ENCODE data around the gene AXIN1. TPM values are rescaled to one million over a fixed set of nuclear protein-coding genes. Genes with fewer than 3 reads are reported as not detected.
A peak's percentile ranks its signal among the peaks of the same experiment; 100 is the strongest.

AXIN1 gene
- polyA plus RNA-seq, 4 donors, result 24.5 to 33.6 (median 27.6) TPM

DNA sequence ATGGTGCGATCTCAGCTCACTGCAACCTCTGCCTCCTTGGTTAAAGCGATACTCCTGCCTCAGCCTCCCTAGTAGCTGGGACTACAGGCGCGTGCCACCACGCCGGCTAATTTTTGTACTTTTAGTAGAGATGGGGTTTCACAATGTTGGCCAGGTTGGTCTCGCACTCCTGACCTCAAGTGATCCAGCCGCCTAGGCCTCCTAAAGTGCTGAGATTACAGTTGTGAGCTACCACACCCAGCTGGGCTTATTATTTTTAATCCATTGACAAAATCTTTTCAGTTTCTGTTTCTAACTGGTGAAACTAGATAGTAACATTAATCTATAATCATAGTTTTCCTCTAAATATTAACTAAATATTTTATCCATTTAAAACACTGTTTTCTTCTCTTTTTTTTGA lies 112.0 kb downstream of the AXIN1 start:
- Histone ChIP-seq H3K27ac (ENCODE audit: low read depth in 1 of 3, low read length in 2 of 3) (peak overlapping the region in 1 of 3 donors; percentile 72), H3K36me3 (ENCODE audit: control insufficient read depth in 3 of 3, insufficient read depth in 2 of 3, low read depth in 1 of 3, low read length in 3 of 3) (peaks cover 0 to 20% (median 0%) of the 10 kb centered on the region in 3 donors), H3K27me3 (ENCODE audit: control insufficient read depth in 3 of 3, insufficient read depth in 3 of 3, low read length in 3 of 3) (no peaks in the 10 kb centered on the region), H3K9me3 (ENCODE audit: control insufficient read depth in 2 of 2, insufficient read depth in 1 of 2, low read depth in 1 of 2, low read length in 1 of 2) (no peaks in the 10 kb centered on the region), H3K4me3 (ENCODE audit: low read depth in 1 of 3, low read length in 3 of 3) (no peak overlapping the region), H3K4me1 (ENCODE audit: control insufficient read depth in 3 of 3, insufficient read depth in 2 of 3, low read depth in 1 of 3, low read length in 2 of 3) (peaks cover 0 to 11% (median 1%) of the 10 kb centered on the region in 3 donors)
- peak in 1 of 2 donors; percentile 63 for DNase-seq
- no peak for FAIRE-seq
- 62 to 75% (median 70%) methylated on average over 8 of the region's 8 CpGs for WGBS, 3 donors

DNA sequence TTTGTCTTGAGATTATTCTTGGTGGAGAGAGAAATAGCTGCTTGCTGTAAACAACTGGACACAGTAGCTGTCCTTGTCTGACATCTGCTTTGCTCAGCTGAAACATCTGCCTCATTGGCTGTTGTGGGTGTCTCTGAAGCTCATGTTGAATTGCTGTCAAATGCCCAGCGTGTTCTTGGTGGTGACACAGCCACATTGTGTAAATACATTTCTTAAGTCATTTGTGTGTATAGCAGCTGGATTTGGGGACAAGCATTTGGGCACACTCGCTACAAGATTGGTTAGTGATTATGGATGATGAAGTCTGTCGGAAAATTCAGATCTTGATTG lies 112.6 kb downstream of the AXIN1 start:
- Histone ChIP-seq H3K9me3 (ENCODE audit: control insufficient read depth in 2 of 2, insufficient read depth in 1 of 2, low read depth in 1 of 2, low read length in 1 of 2) (no peaks in the 10 kb centered on the region), H3K4me1 (ENCODE audit: control insufficient read depth in 3 of 3, insufficient read depth in 2 of 3, low read depth in 1 of 3, low read length in 2 of 3) (peaks cover 0 to 11% (median 1%) of the 10 kb centered on the region in 3 donors), H3K27ac (ENCODE audit: low read depth in 1 of 3, low read length in 2 of 3) (peak overlapping the region in 2 of 3 donors; percentile 43 to 72), H3K27me3 (ENCODE audit: control insufficient read depth in 3 of 3, insufficient read depth in 3 of 3, low read length in 3 of 3) (no peaks in the 10 kb centered on the region), H3K4me3 (ENCODE audit: low read depth in 1 of 3, low read length in 3 of 3) (no peak overlapping the region), H3K36me3 (ENCODE audit: control insufficient read depth in 3 of 3, insufficient read depth in 2 of 3, low read depth in 1 of 3, low read length in 3 of 3) (peaks cover 0 to 20% (median 0%) of the 10 kb centered on the region in 3 donors)
- FAIRE-seq (no peak), DNase-seq (no peak)
- WGBS, 3 donors, result 71 to 83% (median 75%) methylated on average over 3 of the region's 3 CpGs

Other genes with a start within 250 kb of the AXIN1 start
- gene NPRL3, start 214.1 kb downstream of the AXIN1 start, polyA plus RNA-seq, result 10 to 100 TPM in 2 of 4 donors, 1 to 10 TPM in 2; 5.9 to 22.6 (median 15.5) TPM
- gene HBZ, start 200.1 kb downstream of the AXIN1 start, polyA plus RNA-seq, result 1 to 10 TPM in 1 of 4 donors, not detected in 3; 1.0 TPM
- gene HBM, start 186.7 kb downstream of the AXIN1 start, polyA plus RNA-seq, result 1 to 10 TPM in 1 of 4 donors, not detected in 3; 1.8 TPM
- gene HBA2, start 179.8 kb downstream of the AXIN1 start, polyA plus RNA-seq, result 100 to 1,000 TPM in 1 of 4 donors, 10 to 100 TPM in 1, 1 to 10 TPM in 1, not detected in 1; 3.2 to 515 (median 10.7) TPM
- gene HBA1, start 176.0 kb downstream of the AXIN1 start, polyA plus RNA-seq, result 100 to 1,000 TPM in 1 of 4 donors, 1 to 10 TPM in 2, not detected in 1; 4.2 to 305 (median 4.3) TPM
- under 1 TPM in 1 of 4 donors, not detected in 3; 0.43 TPM for gene HBQ1, start 172.3 kb downstream of the AXIN1 start, polyA plus RNA-seq
- gene LUC7L, start 123.3 kb downstream of the AXIN1 start, polyA plus RNA-seq, result 100 to 1,000 TPM in 2 of 4 donors, 10 to 100 TPM in 2; 56.6 to 136 (median 94.9) TPM
- gene FAM234A, start 117.9 kb downstream of the AXIN1 start, polyA plus RNA-seq, result 100 to 1,000 TPM in 1 of 4 donors, 10 to 100 TPM in 3; 56.5 to 107 (median 66.3) TPM
- gene RGS11, start 76.8 kb downstream of the AXIN1 start, polyA plus RNA-seq, result 10 to 100 TPM in 2 of 4 donors, 1 to 10 TPM in 1, under 1 TPM in 1; 0.49 to 20.1 (median 7.4) TPM
- gene ARHGDIG, start 72.1 kb downstream of the AXIN1 start, polyA plus RNA-seq, result 10 to 100 TPM in 3 of 4 donors, under 1 TPM in 1; 0.32 to 81.6 (median 14.2) TPM
- gene PDIA2, start 69.6 kb downstream of the AXIN1 start, polyA plus RNA-seq, result 10 to 100 TPM in 3 of 4 donors, under 1 TPM in 1; 0.10 to 46.1 (median 28.6) TPM
- 100 to 1,000 TPM in 1 of 4 donors, 10 to 100 TPM in 3; 54.2 to 112 (median 92.1) TPM for gene MRPL28, start 17.8 kb upstream of the AXIN1 start, polyA plus RNA-seq
- 10 to 100 TPM; 48.1 to 76.6 (median 64.9) TPM for gene PGAP6, start 29.3 kb upstream of the AXIN1 start, polyA plus RNA-seq
- gene NME4, start 44.5 kb upstream of the AXIN1 start, polyA plus RNA-seq, result 10 to 100 TPM; 13.0 to 77.2 (median 34.9) TPM
- gene DECR2, start 49.2 kb upstream of the AXIN1 start, polyA plus RNA-seq, result 100 to 1,000 TPM in 2 of 4 donors, 10 to 100 TPM in 2; 46.7 to 154 (median 99.2) TPM
- 100 to 1,000 TPM in 1 of 4 donors, 10 to 100 TPM in 3; 25.4 to 111 (median 37.2) TPM for gene RAB11FIP3, start 72.9 kb upstream of the AXIN1 start, polyA plus RNA-seq
- 100 to 1,000 TPM in 1 of 4 donors, 10 to 100 TPM in 3; 51.3 to 105 (median 70.2) TPM for gene CAPN15, start 175.0 kb upstream of the AXIN1 start, polyA plus RNA-seq
- not detected for gene PRR35, start 207.7 kb upstream of the AXIN1 start, polyA plus RNA-seq
- 1 to 10 TPM in 1 of 4 donors, under 1 TPM in 2, not detected in 1; 0.45 to 2.2 (median 0.79) TPM for gene NHLRC4, start 214.3 kb upstream of the AXIN1 start, polyA plus RNA-seq
- gene PIGQ, start 217.2 kb upstream of the AXIN1 start, polyA plus RNA-seq, result 10 to 100 TPM; 21.3 to 43.5 (median 28.0) TPM
- 10 to 100 TPM; 28.9 to 49.0 (median 34.6) TPM for gene RAB40C, start 237.3 kb upstream of the AXIN1 start, polyA plus RNA-seq